ENCODE data around the gene RIPOR3.

GRCh38 chr20:50678169-50678898 is 13.0 kb downstream of the RIPOR3 start:
- TF ChIP-seq POLR2A (IDR thresholded peaks at IDR 0.05) (no peak), CTCF (IDR thresholded peaks at IDR 0.05) (no peak)
